Neural cell (in vitro differentiated cells): ENCODE results near the gene CCDC127. TPM values are rescaled to one million over a fixed set of nuclear protein-coding genes. Genes with fewer than 3 reads are reported as not detected.

Source experiments
- H2AFZ ChIP-seq: fragments of 200-600, 300-800 bp; sonication (generic), shearing (Covaris generic); 2 replicates; pipeline ENCODE4 v1.6.0; 2014; ENCODE audit warnings: low read depth, mild to moderate bottlenecking, antibody characterized with exemption, low read length, moderate library complexity
- H3F3A ChIP-seq: fragments of 200-600 bp; shearing (Covaris generic); 2 replicates; pipeline ENCODE4 v1.6.1; 2016; ENCODE audit warnings: mild to moderate bottlenecking, moderate library complexity, mixed read lengths, antibody characterized with exemption, low read length; ENCODE audit not compliant: insufficient read depth, poor library complexity, severe bottlenecking
- H3K27ac ChIP-seq: fragments of 200-600, 300-800 bp; sonication (generic), shearing (Covaris generic); 2 replicates; pipeline ENCODE4 v1.5.1; 2014; ENCODE audit warnings: mild to moderate bottlenecking, low read length, moderate library complexity
- H3K27me3 ChIP-seq: fragments of 300-800, 200-600 bp; sonication (generic), shearing (Covaris generic); 2 replicates; pipeline ENCODE4 v1.6.0; 2014; ENCODE audit warnings: mild to moderate bottlenecking, low read depth, low read length, moderate library complexity; ENCODE audit not compliant: insufficient read depth
- H3K36me3 ChIP-seq: fragments of 300-800, 200-600 bp; sonication (generic), shearing (Covaris generic); 2 replicates; pipeline ENCODE4 v1.5.1; 2014; ENCODE audit warnings: mild to moderate bottlenecking, antibody characterized with exemption, low read length, moderate library complexity; ENCODE audit not compliant: insufficient read depth
- H3K4me2 ChIP-seq: fragments of 300-800, 200-600 bp; sonication (generic), shearing (Covaris generic); 2 replicates; pipeline ENCODE4 v1.6.0; 2014; ENCODE audit warnings: mild to moderate bottlenecking, low read length
- H3K4me3 ChIP-seq: fragments of 300-800, 200-600 bp; sonication (generic), shearing (Covaris generic); 2 replicates; pipeline ENCODE4 v1.5.1; 2014; ENCODE audit warnings: mild to moderate bottlenecking, low read length, moderate library complexity
- H3K79me2 ChIP-seq: fragments of 200-600 bp; shearing (Covaris generic); replicated peaks from 2 replicates; pipeline ENCODE4 v1.6.0; 2014; ENCODE audit warnings: mild to moderate bottlenecking, low read length, moderate library complexity; ENCODE audit not compliant: insufficient read depth
- H3K9ac ChIP-seq: fragments of 300-800, 200-600 bp; sonication (generic), shearing (Covaris generic); 2 replicates; pipeline ENCODE4 v1.6.1; 2016; ENCODE audit warnings: mild to moderate bottlenecking, low read length, mixed read lengths
- H3K9me2 ChIP-seq: fragments of 200-600 bp; shearing (Covaris generic); 2 replicates; pipeline ENCODE4 v1.6.1; 2016; ENCODE audit warnings: mild to moderate bottlenecking, low read length, mixed read lengths; ENCODE audit not compliant: insufficient read depth
- H3K9me3 ChIP-seq: fragments of 200-600, 300-800 bp; sonication (generic), shearing (Covaris generic); 2 replicates; pipeline ENCODE4 v1.6.1; 2016; ENCODE audit warnings: mild to moderate bottlenecking, mixed run types, low read length, moderate library complexity, mixed read lengths
- H4K20me1 ChIP-seq: fragments of 200-600 bp; shearing (Covaris generic); 2 replicates; pipeline ENCODE4 v1.6.1; 2016; ENCODE audit warnings: mild to moderate bottlenecking, mixed run types; ENCODE audit not compliant: insufficient read depth
- EP300 ChIP-seq: fragments of 450-650 bp; conservative IDR thresholded peaks from 2 replicates; pipeline ENCODE4 v1.6.1; 2014; ENCODE audit warnings: antibody characterized with exemption, mild to moderate bottlenecking, moderate library complexity; ENCODE audit not compliant: poor library complexity, severe bottlenecking
- EZH2 ChIP-seq: fragments of 200-600, 300-800 bp; shearing (Covaris generic), sonication (generic); IDR thresholded peaks from 2 replicates; pipeline ENCODE4 v1.6.1; 2014; ENCODE audit warnings: antibody characterized with exemption, low read length, borderline replicate concordance, mild to moderate bottlenecking; ENCODE audit not compliant: insufficient read depth, poor library complexity, severe bottlenecking
- MXI1 ChIP-seq: fragments of 450-650 bp; conservative IDR thresholded peaks from 2 replicates; pipeline ENCODE4 v1.6.1; 2014; ENCODE audit warnings: antibody characterized with exemption, mild to moderate bottlenecking; ENCODE audit not compliant: poor library complexity, severe bottlenecking
- POLR2AphosphoS5 ChIP-seq: IDR thresholded peaks from 2 replicates; pipeline ENCODE4 v1.6.1; 2012
- RAD21 ChIP-seq: fragments of 450-650 bp; conservative IDR thresholded peaks from 2 replicates; pipeline ENCODE4 v1.6.1; 2014; ENCODE audit warnings: antibody characterized with exemption, mild to moderate bottlenecking, moderate library complexity
- SMC3 ChIP-seq: fragments of 450-650 bp; conservative IDR thresholded peaks from 2 replicates; pipeline ENCODE4 v1.6.1; 2014; ENCODE audit warnings: antibody characterized with exemption, mild to moderate bottlenecking, moderate library complexity; ENCODE audit not compliant: poor library complexity
- TAF1 ChIP-seq: IDR thresholded peaks from 2 replicates; pipeline ENCODE4 v1.6.1; 2012; ENCODE audit warnings: low read depth
- polyA plus RNA-seq: library from polyadenylated mRNA; depleted of rRNA; stranded (reverse); fragments of >200 nt; gene quantifications from 2 replicates; pipeline ENCODE4 v1.2.3, GENCODE V29; 2014
- TF ChIP-seq, protein P1 (sequence below): IDR thresholded peaks from 2 replicates; pipeline ENCODE4 v1.6.1; 2012; ENCODE audit warnings: borderline replicate concordance
- TF ChIP-seq, protein P2 (sequence below): fragments of 450-650 bp; IDR thresholded peaks from 2 replicates; pipeline ENCODE4 v1.5.1; 2014; ENCODE audit warnings: antibody characterized with exemption, mild to moderate bottlenecking, moderate library complexity; ENCODE audit not compliant: poor library complexity, severe bottlenecking

CCDC127 gene
- polyA plus RNA-seq, 1 donor from 2014 or later = 5.4 TPM

DNA sequence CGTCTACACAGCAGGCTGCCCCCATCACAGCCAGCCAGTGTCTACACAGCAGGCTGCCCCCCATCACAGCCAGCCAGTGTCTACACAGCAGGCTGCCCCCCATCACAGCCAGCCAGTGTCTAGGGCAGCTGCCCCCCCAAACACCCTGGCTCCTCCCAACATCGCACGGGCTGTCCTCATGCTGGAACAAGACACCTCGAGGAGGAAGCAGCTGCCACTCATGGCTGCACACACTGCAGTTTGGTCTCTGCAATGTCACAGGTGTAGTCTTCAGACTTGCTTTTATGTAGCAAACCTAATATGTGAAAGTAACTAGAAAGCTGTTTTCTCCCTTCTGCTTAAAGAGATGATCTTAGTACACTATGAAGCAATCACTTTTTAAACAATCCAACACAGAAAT lies 17.0 kb downstream of the CCDC127 start:
- no peak overlapping the region for H3K27ac ChIP-seq
- H3K9me3 ChIP-seq = no peaks in the 10 kb centered on the region
- no peak overlapping the region for H2AFZ ChIP-seq
- no peaks in the 10 kb centered on the region for H3K27me3 ChIP-seq
- H3K36me3 ChIP-seq = no peaks in the 10 kb centered on the region
- no peak for TF ChIP-seq SMC3
- TF ChIP-seq, protein P1, sequence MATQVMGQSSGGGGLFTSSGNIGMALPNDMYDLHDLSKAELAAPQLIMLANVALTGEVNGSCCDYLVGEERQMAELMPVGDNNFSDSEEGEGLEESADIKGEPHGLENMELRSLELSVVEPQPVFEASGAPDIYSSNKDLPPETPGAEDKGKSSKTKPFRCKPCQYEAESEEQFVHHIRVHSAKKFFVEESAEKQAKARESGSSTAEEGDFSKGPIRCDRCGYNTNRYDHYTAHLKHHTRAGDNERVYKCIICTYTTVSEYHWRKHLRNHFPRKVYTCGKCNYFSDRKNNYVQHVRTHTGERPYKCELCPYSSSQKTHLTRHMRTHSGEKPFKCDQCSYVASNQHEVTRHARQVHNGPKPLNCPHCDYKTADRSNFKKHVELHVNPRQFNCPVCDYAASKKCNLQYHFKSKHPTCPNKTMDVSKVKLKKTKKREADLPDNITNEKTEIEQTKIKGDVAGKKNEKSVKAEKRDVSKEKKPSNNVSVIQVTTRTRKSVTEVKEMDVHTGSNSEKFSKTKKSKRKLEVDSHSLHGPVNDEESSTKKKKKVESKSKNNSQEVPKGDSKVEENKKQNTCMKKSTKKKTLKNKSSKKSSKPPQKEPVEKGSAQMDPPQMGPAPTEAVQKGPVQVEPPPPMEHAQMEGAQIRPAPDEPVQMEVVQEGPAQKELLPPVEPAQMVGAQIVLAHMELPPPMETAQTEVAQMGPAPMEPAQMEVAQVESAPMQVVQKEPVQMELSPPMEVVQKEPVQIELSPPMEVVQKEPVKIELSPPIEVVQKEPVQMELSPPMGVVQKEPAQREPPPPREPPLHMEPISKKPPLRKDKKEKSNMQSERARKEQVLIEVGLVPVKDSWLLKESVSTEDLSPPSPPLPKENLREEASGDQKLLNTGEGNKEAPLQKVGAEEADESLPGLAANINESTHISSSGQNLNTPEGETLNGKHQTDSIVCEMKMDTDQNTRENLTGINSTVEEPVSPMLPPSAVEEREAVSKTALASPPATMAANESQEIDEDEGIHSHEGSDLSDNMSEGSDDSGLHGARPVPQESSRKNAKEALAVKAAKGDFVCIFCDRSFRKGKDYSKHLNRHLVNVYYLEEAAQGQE = no peak
- no peak for TF ChIP-seq TAF1
- TF ChIP-seq POLR2AphosphoS5 = no peak
- no peak for TF ChIP-seq MXI1
- no peak for TF ChIP-seq EZH2
- TF ChIP-seq, protein P2, sequence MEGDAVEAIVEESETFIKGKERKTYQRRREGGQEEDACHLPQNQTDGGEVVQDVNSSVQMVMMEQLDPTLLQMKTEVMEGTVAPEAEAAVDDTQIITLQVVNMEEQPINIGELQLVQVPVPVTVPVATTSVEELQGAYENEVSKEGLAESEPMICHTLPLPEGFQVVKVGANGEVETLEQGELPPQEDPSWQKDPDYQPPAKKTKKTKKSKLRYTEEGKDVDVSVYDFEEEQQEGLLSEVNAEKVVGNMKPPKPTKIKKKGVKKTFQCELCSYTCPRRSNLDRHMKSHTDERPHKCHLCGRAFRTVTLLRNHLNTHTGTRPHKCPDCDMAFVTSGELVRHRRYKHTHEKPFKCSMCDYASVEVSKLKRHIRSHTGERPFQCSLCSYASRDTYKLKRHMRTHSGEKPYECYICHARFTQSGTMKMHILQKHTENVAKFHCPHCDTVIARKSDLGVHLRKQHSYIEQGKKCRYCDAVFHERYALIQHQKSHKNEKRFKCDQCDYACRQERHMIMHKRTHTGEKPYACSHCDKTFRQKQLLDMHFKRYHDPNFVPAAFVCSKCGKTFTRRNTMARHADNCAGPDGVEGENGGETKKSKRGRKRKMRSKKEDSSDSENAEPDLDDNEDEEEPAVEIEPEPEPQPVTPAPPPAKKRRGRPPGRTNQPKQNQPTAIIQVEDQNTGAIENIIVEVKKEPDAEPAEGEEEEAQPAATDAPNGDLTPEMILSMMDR = no peak
- no peak for TF ChIP-seq RAD21
- TF ChIP-seq EP300 = no peak
- no peak overlapping the region for H3K4me2 ChIP-seq
- H3F3A ChIP-seq = no peaks in the 10 kb centered on the region
- no peaks in the 10 kb centered on the region for H3K79me2 ChIP-seq
- H3K9ac ChIP-seq = no peak overlapping the region
- H3K9me2 ChIP-seq = no peaks in the 10 kb centered on the region
- no peak overlapping the region for H3K4me3 ChIP-seq
- no peaks in the 10 kb centered on the region for H4K20me1 ChIP-seq

DNA sequence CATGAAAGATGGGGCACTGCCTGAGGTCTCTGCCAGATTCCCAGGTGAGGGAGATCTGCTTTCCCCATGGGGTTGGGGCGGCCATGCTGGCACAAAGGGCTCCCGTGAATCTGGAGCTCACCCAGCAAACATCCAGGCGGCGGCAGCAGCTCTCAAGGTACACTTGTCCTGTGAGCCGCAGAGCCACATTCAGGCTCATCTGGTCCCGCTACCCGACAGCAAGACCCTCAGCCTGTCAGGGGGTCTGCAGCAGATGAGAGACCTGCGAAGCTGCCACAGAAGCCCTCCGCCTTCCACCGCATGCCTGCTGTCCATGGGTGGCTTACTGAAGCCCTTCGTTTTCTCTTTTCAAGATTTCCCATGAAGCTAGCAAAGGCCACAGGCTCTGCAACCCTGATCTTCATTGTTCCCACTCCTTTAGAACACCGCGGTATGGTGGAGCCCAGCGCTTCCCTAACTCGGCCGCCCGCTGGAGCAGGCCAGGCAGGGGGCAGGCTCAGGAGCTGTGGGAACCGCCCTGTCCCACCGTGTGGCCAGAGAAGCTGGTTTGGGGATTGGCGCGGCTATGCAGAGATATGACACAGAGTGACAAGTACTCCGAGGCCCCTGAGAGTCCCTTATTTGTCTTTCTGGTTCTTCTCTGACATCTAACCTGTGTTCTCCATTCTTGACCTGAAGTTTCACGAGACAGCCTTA lies 17.9 kb downstream of the CCDC127 start:
- Histone ChIP-seq H4K20me1 (no peaks in the 10 kb centered on the region), H3K79me2 (no peaks in the 10 kb centered on the region), H2AFZ (no peak overlapping the region), H3K27me3 (no peaks in the 10 kb centered on the region), H3K9me2 (no peaks in the 10 kb centered on the region), H3K36me3 (no peaks in the 10 kb centered on the region), H3K27ac (no peak overlapping the region), H3K4me3 (no peak overlapping the region), H3F3A (no peaks in the 10 kb centered on the region), H3K4me2 (no peak overlapping the region), H3K9me3 (no peaks in the 10 kb centered on the region), H3K9ac (no peak overlapping the region)
- TF ChIP-seq EZH2 = no peak
- TF ChIP-seq SMC3 = no peak
- TF ChIP-seq TAF1 = no peak
- TF ChIP-seq POLR2AphosphoS5 = no peak
- TF ChIP-seq EP300 = no peak
- TF ChIP-seq, protein P2 = no peak
- TF ChIP-seq, protein P1 = no peak
- TF ChIP-seq MXI1 = no peak
- no peak for TF ChIP-seq RAD21
